Stimulated activated CD4-positive, alpha-beta T cell treated with anti-CD3 and anti-CD28 coated beads, Interleukin-2, amount 100 ng/mL, for 24 hours (primary cell): ENCODE results near the gene NKX1-1.
"Not testable (repeated sequence)": the region's sequence is repeated elsewhere in the genome, so short reads cannot be mapped to it uniquely, and the experiment has no call there.

Experiments used
- DNase-seq, 2 donors: peaks; one replicate each; pipeline ENCODE4 v3.0.0-alpha.2; 2020

The NKX1-1 gene

DNA sequence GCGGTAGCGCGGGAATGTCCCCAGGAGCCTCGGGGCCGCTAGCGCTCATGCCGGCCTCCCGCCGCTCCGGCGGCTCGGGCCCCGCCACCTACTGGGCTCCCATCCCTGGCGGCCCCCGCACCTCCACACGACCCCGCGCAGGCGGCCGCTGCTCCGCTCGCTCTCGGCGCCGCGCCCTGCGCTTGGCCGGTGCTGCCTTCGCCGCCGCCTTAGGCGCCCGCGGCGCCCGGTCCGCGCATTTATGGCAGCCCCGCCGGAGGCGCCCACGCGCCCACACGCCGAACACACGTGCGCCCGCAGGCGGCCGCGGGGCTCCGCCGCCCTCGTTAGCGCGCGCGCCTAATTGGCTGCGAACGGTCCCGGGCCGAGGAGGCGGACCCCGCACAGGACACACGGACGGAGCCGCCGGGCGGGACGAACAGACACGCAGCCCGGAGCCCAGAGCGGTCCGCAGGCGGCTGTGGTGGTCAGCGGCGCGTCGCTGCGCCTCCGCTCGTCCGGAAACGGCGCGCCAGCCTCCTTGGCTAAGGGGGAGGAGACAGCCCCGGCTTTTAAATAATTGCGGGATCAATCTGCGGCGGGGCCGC lies at the start of gene NKX1-1:
Gene NKX1-1 (minus strand): TSS at position 49 of the 587 bp plus-strand sequence. CDS start 0 bp downstream, at position 49.
- DNase-seq: no peak

DNA sequence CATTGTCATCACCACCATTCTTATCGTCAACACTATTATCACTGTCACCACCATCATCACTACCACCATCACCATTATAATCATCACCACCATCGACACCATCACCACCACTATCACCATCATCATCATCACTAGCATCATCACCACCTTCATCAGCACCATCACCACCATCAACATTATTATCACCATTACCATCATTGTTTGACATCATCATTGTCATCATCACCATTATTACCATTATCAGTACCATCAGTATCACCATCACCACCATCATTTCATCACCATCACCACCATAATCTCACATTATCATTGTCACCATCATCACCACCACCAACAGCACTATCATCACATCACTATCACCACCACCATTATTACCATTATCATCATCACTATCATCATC lies 47.5 kb upstream of the NKX1-1 start:
- no peak for DNase-seq

GRCh38 chr4:1452431-1453051 lies 46.3 kb upstream of the NKX1-1 start:
- DNase-seq: no peak

- DNase-seq: no peak
These were observed 45.5 kb upstream of the NKX1-1 start for GRCh38 chr4:1451752-1452122.

- no peak for DNase-seq
These were observed 45.0 kb upstream of the NKX1-1 start for GRCh38 chr4:1451106-1451751.

DNA sequence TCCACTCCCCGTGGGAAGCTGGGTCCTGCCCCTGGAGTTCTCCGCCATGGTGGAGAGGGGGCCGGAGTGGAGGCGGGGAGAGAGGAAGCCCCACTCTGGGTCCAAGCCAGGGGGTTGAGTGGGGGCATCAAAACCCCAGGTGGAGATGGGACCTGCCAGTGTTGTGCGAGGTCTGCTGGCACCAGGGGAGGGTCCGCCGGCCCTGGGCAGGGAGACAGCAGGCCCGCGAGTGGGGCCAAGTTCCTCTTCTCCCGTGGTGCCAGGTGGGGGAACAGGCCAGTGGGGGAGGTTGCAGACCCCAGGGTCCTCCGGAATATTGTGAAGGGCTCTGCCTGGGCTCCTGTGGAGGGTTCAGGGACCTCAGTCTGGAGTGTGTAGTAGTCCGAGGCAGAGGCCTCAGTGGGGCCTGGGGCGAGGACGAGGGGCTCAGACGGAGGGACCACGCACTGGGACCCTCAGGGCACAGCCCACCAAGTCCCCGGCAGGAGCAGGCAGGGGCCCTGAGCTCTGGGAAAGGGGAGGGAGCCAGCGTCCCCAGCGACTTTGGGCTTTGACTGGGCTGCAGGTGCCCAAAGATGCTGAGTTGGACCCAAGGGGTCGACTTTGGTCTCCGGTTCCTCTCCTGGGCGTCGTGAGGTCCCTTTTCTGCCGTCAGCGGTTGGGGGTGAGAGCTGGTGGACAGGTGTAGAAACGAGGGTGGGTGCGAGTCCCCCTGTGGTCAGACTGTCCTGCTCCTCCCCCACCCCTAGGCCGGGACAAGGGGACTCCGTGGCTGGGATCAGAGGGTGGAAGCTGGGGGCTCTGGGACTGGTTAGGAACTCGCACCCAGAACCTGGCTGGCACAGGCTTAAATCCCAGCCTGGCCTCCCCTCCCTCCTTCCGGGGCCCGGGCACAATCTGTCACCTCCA lies 43.8 kb upstream of the NKX1-1 start:
- no peak for DNase-seq

GRCh38 chr4:1449475-1449832 lies 43.2 kb upstream of the NKX1-1 start:
- no peak for DNase-seq

- no peak for DNase-seq
These were observed 42.6 kb upstream of the NKX1-1 start for GRCh38 chr4:1448589-1449420.

DNA sequence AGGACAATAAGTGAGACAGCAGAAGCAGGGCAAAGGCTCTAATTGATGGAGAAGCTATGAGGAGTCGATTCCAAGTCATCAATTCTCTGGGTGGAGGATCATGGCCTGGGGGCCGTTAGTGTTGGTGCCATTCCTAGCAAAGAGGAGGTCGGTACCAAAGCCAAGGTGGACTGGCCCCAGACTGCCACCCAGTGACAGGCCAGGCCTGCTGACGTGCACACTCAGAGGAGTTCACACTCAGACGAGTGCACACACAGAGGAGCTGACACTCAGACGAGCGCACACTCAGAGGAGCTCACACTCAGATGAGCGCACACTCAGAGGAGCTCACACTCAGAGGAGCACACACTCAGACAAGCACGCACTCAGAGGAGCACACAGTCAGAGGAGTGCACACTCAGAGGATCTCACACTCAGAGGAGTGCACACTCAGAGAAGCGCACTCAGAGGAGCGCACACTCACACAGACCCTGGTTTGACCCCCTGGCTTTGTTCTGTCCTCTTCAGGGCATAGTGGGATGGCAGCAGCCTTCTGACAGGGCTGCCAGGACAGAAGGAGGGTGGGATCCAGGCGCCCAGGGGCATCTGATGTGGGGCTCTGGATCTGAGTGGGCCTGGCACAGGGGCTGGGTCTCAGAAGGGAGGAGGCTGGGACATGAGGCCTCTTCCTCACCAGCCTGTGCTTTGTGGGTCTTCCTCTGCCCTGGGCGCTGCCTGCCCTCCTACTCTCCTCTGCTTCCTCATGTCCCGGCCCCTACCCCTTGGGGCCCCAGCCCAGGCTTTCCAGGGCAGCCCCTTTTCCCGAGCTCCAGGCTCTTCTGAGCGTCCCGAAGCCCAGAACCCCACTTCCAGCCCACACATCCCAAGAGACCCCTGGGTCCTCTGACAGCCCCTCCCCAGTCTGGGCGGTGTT lies 41.7 kb upstream of the NKX1-1 start:
- DNase-seq: peak in 1 of 2 donors; percentile 11

DNA sequence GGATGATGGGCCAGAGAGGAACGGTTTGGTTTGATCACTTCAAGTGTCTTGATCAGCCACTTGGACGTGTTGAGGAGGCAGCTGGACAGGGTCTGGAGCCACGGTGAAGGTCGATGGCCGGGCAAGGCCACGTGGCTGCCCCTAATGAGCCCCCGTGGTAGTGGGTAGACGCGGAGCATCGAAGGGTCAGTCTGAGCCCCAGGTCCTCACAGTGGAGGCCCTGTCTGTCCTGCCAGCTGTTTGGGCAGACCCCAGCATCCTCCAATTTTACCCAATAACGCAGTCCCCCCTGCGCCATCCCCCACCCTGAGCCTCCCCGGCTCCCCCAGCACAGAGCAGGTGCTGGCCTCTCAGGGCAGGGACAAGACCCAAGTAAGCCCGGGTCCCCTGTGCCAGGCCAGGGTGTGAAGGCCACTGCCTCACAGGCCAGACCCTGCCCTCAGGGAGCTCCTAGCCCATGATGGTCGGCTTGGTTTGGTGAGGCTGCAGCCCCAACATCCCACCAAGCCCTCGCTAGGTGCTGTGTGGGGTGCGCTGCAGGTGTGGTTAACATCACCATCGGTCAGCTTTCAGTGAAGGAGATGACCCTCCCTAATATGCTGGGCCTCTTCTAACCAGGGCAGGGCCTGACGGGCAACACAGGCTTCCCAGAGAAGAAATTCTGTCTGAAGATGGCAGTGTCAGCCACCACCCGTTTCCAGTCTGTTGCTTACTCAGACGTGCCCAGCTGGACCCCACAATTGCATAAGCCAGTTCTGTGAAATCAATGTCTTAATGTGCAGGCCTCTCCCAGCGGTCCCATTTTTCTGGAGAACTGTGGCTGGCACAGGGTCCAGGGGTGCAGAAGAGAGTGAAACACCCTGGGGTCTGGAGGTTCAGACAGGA lies 40.5 kb upstream of the NKX1-1 start:
- DNase-seq: no peak

DNA sequence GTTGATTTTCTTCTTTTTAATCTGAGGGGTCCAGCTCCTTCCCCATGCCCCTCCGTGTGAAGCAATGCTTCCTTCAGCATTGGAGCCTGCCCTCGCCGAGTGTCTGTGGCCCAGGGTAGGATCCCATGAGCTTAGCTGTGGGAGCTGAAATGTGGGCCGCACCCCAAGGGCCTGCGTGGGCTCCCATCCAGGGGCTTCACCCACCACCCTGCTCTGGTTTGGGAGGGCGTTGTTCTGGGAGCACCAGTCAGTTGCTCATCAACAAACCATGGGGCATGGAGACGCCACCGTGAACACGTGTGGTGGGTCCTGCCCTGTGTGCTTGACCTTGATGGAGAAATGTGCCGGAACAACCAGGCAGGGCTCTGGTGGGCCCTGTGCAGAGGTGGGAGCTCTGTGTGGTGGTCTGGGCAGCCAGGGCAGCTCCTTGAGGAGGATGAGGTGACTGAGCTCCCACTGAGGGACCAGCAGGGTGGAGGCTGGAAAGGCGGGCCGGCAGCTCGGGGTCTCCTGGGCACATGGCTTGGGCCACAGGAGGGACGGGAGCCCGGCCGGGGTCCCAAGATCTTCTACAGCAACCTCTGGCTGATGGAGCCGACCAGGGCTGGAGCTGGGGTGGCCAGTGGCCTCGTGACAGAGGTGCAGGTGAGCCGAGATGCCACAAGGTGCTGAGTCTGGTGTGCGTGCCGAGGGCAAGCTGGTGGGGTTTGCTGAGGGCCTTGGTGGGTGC lies 39.6 kb upstream of the NKX1-1 start:
- DNase-seq: no peak

DNA sequence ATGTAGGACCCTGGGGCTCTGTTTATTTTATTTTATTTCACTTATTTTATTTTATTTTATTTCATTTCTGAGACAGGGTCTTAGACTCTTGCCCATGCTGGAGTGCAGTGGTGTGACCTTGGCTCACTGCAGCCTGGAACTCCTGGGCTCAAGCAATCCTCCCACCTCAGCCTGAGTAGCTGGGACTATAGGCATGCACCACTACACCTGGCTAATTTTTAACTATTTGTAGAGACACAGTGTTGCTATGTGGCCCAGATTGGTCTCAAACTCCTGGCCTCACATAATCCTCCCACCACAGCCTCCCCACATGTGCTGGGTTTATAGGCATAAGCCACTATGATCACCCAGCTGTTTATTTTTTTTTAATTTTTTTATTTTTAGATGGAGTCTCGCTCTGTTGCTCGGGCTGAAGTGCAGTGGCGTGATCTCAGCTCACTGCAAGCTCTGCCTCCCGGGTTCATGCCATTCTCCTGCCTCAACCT lies 37.5 kb upstream of the NKX1-1 start:
- DNase-seq: not testable (repeated sequence)

DNA sequence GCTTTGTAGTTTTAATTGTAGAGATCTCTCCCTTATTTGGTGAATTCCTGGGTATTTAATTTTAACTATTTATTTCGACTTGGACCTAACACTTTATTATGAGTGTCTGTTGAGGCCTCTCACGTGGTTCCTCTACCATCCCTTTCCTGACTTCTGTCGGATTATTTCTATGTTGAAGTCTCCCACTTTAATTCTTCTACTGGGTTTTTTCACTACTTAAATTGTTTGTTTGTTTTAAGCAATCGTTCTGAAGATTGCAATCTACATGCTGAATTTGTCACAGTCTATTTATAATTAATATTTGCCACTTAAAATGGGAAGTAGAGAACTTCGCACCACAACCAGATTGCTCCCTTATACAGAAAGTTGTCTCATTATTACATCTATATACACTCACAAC lies 20.8 kb upstream of the NKX1-1 start:
- DNase-seq: no peak

DNA sequence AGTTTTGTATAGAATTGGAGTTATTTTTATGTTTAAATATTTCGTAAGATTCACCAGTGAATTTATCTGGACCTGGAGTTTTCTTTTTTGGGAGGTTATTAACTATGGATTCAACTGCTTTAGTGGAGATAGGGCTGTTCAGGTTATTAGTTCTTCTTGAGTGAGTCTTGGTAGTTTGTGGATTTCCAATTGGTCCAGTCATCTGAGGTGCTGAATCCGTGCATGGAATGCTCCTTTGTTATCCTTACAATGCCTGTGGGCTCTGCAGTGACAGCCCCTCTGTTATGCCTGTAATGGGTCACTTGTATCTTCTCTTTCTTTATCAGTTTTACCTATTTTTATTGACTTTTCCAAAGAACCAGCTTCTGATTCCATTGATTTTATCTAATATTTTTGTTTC lies 15.4 kb upstream of the NKX1-1 start:
- no peak for DNase-seq

GRCh38 chr4:1419708-1420107 lies 13.5 kb upstream of the NKX1-1 start:
- no peak for DNase-seq

DNA sequence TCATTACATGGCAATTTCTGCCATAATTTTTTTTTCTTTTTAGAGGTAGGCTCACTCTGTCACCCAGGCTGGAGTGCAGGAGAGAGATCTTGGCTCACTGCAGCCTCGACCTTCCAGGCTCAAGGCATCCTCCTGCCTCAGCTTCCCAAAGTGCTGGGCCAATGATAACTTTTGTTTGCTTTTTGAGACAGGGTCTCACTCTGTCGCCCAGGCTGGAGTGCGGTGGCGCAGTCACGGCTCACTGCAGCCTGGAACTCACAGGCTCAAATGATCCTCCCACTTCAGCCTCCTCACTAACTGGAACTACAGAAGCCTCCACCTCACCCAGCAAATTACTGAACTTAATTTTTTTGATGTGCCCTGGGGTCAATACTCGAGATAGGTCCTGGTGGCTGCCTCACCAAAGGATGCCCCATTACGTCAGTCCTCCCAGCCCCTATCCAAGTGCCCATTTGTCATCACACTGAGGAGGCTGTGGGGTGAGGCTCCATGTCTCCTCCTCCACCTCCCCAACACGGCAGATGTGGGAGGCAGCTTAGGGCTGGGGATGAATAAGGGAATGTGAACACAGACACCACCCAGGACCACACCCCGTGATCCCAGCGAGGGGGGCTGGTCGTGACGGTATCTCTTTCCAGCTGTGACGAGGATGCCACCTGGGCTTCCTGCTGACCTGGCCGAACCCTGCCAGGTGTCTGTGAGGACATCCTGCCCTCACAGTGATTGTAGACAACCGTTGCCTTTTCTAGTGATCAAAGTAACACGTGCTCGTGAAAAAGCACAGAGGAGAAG lies 12.4 kb upstream of the NKX1-1 start:
- peak in 1 of 2 donors; percentile 14 for DNase-seq

DNA sequence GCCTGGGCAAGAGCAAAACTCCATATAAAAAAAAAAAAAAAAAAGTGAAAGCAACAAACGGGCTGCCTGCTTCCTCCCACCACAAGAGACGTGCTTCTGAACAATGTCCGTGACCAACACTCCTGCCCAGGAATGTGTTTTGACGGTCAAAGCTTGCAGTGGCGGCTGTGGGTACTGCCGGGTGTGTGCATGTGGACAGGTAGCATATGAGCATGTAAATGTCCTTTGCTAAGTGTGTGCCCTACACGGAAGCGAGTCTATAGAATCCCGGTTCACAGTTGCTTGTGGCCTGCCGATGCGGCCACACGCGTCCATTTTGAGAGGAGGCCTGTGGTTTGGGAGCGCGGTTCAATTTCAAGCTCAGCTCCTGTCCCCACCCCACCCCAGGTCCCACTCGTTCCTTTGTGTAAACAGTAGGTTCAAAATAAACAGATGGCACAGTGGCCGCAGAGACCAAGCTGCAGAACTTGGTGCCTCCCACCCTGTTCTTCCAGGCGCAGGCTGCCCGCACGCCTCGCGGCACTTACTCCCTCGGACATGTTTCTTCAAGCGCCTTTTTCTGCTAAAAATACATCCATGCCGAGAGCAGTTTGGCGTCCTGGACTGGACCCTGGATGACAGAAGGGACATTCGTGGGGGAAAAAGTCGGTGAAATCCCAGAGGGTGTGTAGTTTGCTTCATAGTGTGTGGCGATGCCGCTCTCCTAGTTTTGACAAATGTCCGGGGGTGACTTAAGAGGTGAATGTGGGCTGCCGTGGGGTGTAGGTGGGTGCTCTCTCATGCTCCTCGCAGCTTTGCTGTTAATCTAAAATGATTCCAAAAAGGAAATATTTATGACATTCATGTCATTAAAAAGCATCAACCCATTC lies 11.5 kb upstream of the NKX1-1 start:
- no peak for DNase-seq

GRCh38 chr4:1416948-1417260 lies 10.7 kb upstream of the NKX1-1 start:
- no peak for DNase-seq
